SK-N-SH (cell line): Measurements from ENCODE around the gene NKAPL.
A peak's percentile ranks its signal among the peaks of the same experiment; 100 is the strongest.

Experiments
- EP300 ChIP-seq, 2 experiments: IDR thresholded peaks; 2 replicates each; pipeline versions ENCODE4 v1.4.0 to v1.6.1; 2012; ENCODE audit warnings: borderline replicate concordance in 1 of 2, low read depth in 1 of 2, low read length in 1 of 2
- GABPA ChIP-seq: IDR thresholded peaks from 2 replicates; pipeline ENCODE4 v1.4.0; 2012; ENCODE audit warnings: low read depth, mild to moderate bottlenecking
- POLR2AphosphoS5 ChIP-seq: IDR thresholded peaks from 2 replicates; pipeline ENCODE4 v1.6.1; 2012; ENCODE audit warnings: low read depth, low read length
- SIN3A ChIP-seq: IDR thresholded peaks from 2 replicates; pipeline ENCODE4 v1.6.1; 2012; ENCODE audit warnings: low read depth, mild to moderate bottlenecking, low read length, moderate library complexity, borderline replicate concordance
- SMC3 ChIP-seq: IDR thresholded peaks from 2 replicates; pipeline ENCODE4 v1.6.1; 2012; ENCODE audit warnings: low read depth, low read length, improper control_type of control experiment
- TF ChIP-seq, protein P1 (sequence below): IDR thresholded peaks from 2 replicates; pipeline ENCODE4 v1.4.0; 2012; ENCODE audit warnings: low read depth
- TF ChIP-seq, protein P2 (sequence below): fragments of 200-600 bp; sonication (generic); IDR thresholded peaks from 2 replicates; pipeline ENCODE4 v1.6.1; 2017; ENCODE audit warnings: antibody characterized with exemption, mild to moderate bottlenecking, moderate library complexity
- TF ChIP-seq, protein P3 (sequence below): IDR thresholded peaks from 2 replicates; pipeline ENCODE4 v1.6.1; 2012; ENCODE audit warnings: mild to moderate bottlenecking, low read depth, low read length, moderate library complexity

DNA sequence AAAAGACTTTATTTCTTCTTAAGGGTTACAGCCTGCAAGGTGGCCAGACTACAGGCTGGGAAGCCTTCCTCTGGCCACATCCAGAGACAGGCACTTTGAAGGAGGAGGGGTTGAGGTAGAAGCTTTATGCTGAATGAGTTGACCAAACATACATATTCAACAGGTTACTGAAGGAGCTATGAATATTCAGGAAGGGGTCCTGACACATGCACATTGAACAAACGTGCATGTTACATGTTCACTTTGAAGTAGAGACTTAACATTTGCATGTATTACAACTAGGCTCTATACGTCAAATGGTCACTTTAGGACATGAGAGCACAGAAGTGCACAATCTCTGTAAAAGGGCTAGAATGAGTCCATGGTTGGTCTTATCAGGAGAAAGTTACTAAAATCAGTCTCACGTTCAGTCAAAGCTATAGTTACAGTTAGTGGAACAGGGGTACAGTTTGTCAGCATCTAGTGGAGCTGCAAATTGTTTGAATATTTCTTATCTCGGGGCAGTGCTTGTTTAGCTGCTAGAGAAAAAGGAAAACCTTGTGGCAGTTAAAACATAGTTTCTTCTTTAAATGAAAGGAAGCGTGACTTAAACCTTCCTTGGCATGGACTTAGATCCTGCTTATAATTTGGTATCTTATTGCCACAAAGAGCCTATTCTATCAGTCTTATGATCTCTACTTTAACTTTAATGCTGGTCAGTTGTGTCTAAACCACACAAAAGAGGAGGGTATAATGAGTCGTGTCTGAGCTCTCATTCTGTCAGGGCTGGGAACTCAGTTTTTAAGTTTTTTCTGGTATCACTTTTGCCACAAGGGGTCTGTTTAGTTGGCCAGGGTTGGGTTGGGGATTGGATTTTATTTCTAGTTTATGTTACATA lies 38.6 kb upstream of the NKAPL start:
- TF ChIP-seq, protein P1, sequence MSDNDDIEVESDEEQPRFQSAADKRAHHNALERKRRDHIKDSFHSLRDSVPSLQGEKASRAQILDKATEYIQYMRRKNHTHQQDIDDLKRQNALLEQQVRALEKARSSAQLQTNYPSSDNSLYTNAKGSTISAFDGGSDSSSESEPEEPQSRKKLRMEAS: no peak
- TF ChIP-seq, protein P2, sequence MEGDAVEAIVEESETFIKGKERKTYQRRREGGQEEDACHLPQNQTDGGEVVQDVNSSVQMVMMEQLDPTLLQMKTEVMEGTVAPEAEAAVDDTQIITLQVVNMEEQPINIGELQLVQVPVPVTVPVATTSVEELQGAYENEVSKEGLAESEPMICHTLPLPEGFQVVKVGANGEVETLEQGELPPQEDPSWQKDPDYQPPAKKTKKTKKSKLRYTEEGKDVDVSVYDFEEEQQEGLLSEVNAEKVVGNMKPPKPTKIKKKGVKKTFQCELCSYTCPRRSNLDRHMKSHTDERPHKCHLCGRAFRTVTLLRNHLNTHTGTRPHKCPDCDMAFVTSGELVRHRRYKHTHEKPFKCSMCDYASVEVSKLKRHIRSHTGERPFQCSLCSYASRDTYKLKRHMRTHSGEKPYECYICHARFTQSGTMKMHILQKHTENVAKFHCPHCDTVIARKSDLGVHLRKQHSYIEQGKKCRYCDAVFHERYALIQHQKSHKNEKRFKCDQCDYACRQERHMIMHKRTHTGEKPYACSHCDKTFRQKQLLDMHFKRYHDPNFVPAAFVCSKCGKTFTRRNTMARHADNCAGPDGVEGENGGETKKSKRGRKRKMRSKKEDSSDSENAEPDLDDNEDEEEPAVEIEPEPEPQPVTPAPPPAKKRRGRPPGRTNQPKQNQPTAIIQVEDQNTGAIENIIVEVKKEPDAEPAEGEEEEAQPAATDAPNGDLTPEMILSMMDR: 0 out of 2 replicates have a peak, but pooled peaks have one; percentile 7
- TF ChIP-seq SMC3: no peak
- TF ChIP-seq POLR2AphosphoS5: no peak
- TF ChIP-seq, protein P3, sequence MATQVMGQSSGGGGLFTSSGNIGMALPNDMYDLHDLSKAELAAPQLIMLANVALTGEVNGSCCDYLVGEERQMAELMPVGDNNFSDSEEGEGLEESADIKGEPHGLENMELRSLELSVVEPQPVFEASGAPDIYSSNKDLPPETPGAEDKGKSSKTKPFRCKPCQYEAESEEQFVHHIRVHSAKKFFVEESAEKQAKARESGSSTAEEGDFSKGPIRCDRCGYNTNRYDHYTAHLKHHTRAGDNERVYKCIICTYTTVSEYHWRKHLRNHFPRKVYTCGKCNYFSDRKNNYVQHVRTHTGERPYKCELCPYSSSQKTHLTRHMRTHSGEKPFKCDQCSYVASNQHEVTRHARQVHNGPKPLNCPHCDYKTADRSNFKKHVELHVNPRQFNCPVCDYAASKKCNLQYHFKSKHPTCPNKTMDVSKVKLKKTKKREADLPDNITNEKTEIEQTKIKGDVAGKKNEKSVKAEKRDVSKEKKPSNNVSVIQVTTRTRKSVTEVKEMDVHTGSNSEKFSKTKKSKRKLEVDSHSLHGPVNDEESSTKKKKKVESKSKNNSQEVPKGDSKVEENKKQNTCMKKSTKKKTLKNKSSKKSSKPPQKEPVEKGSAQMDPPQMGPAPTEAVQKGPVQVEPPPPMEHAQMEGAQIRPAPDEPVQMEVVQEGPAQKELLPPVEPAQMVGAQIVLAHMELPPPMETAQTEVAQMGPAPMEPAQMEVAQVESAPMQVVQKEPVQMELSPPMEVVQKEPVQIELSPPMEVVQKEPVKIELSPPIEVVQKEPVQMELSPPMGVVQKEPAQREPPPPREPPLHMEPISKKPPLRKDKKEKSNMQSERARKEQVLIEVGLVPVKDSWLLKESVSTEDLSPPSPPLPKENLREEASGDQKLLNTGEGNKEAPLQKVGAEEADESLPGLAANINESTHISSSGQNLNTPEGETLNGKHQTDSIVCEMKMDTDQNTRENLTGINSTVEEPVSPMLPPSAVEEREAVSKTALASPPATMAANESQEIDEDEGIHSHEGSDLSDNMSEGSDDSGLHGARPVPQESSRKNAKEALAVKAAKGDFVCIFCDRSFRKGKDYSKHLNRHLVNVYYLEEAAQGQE: no peak
- no peak for TF ChIP-seq EP300 (IDR thresholded peaks at IDR 0.05; ENCODE audit: borderline replicate concordance in 1 of 2, low read depth in 1 of 2, low read length in 1 of 2)
- TF ChIP-seq GABPA: no peak
- no peak for TF ChIP-seq SIN3A
